ENCODE measurements around the gene SGPP1.
"Not testable (repeated sequence)": the region's sequence is repeated elsewhere in the genome, so short reads cannot be mapped to it uniquely, and the experiment has no call there.

Gene SGPP1

GRCh38 chr14:63707216-63707615 lies 20.6 kb downstream of the SGPP1 start:
- H3K4me3 ChIP-seq, result no peak overlapping the region
- no peak overlapping the region for H3K9ac ChIP-seq
- H3K27me3 ChIP-seq, result no peaks in the 10 kb centered on the region
- no peak for TF ChIP-seq Cebpa-rat (IDR thresholded peaks at IDR 0.05)
- H3K9me3 ChIP-seq, result peaks cover 5% of the 10 kb centered on the region; the same call in 1 of the 2 replicates
- no peak overlapping the region for H3K4me2 ChIP-seq
- 0 out of 2 replicates have a peak, but pooled peaks cover 4% of the 10 kb centered on the region for H3K36me3 ChIP-seq
- no peaks in the 10 kb centered on the region for H4K20me1 ChIP-seq
- no peak overlapping the region for H3K27ac ChIP-seq
- no peaks in the 10 kb centered on the region for H3K4me1 ChIP-seq

GRCh38 chr14:63705561-63706070 lies 22.2 kb downstream of the SGPP1 start:
- Histone ChIP-seq H3K27me3 (no peaks in the 10 kb centered on the region), H3K4me2 (no peak overlapping the region), H3K9me3 (no peaks in the 10 kb centered on the region), H3K36me3 (0 out of 2 replicates have a peak, but pooled peaks cover 4% of the 10 kb centered on the region), H3K9ac (no peak overlapping the region), H3K27ac (no peak overlapping the region), H3K4me3 (no peak overlapping the region), H3K4me1 (no peaks in the 10 kb centered on the region), H4K20me1 (no peaks in the 10 kb centered on the region)
- no peak for TF ChIP-seq Cebpa-rat (IDR thresholded peaks at IDR 0.05)

- not testable (repeated sequence) for H3K4me3 ChIP-seq, H3K27me3 ChIP-seq, H3K9me3 ChIP-seq, H3K4me2 ChIP-seq, H3K27ac ChIP-seq, H3K36me3 ChIP-seq, H3K4me1 ChIP-seq, H4K20me1 ChIP-seq, H3K9ac ChIP-seq
Observed at GRCh38 chr14:63702530-63702929, 25.3 kb downstream of the SGPP1 start.

GRCh38 chr14:63701606-63702299 lies 26.1 kb downstream of the SGPP1 start:
- no peaks in the 10 kb centered on the region for H4K20me1 ChIP-seq
- H3K9me3 ChIP-seq, result no peaks in the 10 kb centered on the region
- no peaks in the 10 kb centered on the region for H3K4me1 ChIP-seq
- no peak overlapping the region for H3K27ac ChIP-seq
- no peak overlapping the region for H3K4me3 ChIP-seq
- H3K27me3 ChIP-seq, result no peaks in the 10 kb centered on the region
- no peak for TF ChIP-seq Cebpa-rat (IDR thresholded peaks at IDR 0.05)
- H3K4me2 ChIP-seq, result no peak overlapping the region
- no peak overlapping the region for H3K9ac ChIP-seq
- no peaks in the 10 kb centered on the region; the same call in 1 of the 2 replicates for H3K36me3 ChIP-seq

- Histone ChIP-seq H3K27ac (no peak overlapping the region), H3K4me3 (no peak overlapping the region), H4K20me1 (no peaks in the 10 kb centered on the region), H3K9ac (no peak overlapping the region), H3K4me1 (no peaks in the 10 kb centered on the region), H3K9me3 (no peaks in the 10 kb centered on the region), H3K36me3 (peaks cover 7% of the 10 kb centered on the region; the same call in 1 of the 2 replicates), H3K4me2 (no peak overlapping the region), H3K27me3 (no peaks in the 10 kb centered on the region)
- no peak for TF ChIP-seq Cebpa-rat (IDR thresholded peaks at IDR 0.05)
Observed at GRCh38 chr14:63692310-63693020, 35.4 kb downstream of the SGPP1 start.

- Histone ChIP-seq H4K20me1 (no peaks in the 10 kb centered on the region), H3K4me3 (no peak overlapping the region), H3K4me2 (no peak overlapping the region), H3K9ac (no peak overlapping the region), H3K27me3 (no peaks in the 10 kb centered on the region), H3K36me3 (peaks cover 11% of the 10 kb centered on the region), H3K27ac (no peak overlapping the region), H3K9me3 (no peaks in the 10 kb centered on the region), H3K4me1 (no peaks in the 10 kb centered on the region)
- no peak for TF ChIP-seq Cebpa-rat (IDR thresholded peaks at IDR 0.05)
Observed at GRCh38 chr14:63689132-63689531, 38.7 kb downstream of the SGPP1 start.

- Histone ChIP-seq H3K27ac (no peak overlapping the region), H3K4me2 (no peak overlapping the region), H3K36me3 (peaks cover 4% of the 10 kb centered on the region), H3K4me3 (no peak overlapping the region), H3K9me3 (no peaks in the 10 kb centered on the region), H4K20me1 (no peaks in the 10 kb centered on the region), H3K9ac (no peak overlapping the region), H3K4me1 (no peaks in the 10 kb centered on the region), H3K27me3 (no peaks in the 10 kb centered on the region)
- no peak for TF ChIP-seq Cebpa-rat (IDR thresholded peaks at IDR 0.05)
Observed at GRCh38 chr14:63686926-63687325, 40.9 kb downstream of the SGPP1 start.

GRCh38 chr14:63685401-63685800 lies 42.5 kb downstream of the SGPP1 start:
- Histone ChIP-seq H3K27ac (no peak overlapping the region), H4K20me1 (no peaks in the 10 kb centered on the region), H3K9ac (no peak overlapping the region), H3K9me3 (no peaks in the 10 kb centered on the region), H3K4me1 (no peaks in the 10 kb centered on the region), H3K4me3 (no peak overlapping the region), H3K4me2 (no peak overlapping the region), H3K27me3 (no peaks in the 10 kb centered on the region), H3K36me3 (peaks cover 4% of the 10 kb centered on the region)
- no peak for TF ChIP-seq Cebpa-rat (IDR thresholded peaks at IDR 0.05)

- no peaks in the 10 kb centered on the region for H3K4me1 ChIP-seq
- no peak overlapping the region for H3K27ac ChIP-seq
- TF ChIP-seq Cebpa-rat (IDR thresholded peaks at IDR 0.05), result no peak
- no peaks in the 10 kb centered on the region for H3K27me3 ChIP-seq
- peaks cover 4% of the 10 kb centered on the region for H3K36me3 ChIP-seq
- H3K4me2 ChIP-seq, result no peak overlapping the region
- no peak overlapping the region for H3K9ac ChIP-seq
- H3K4me3 ChIP-seq, result no peak overlapping the region
- no peaks in the 10 kb centered on the region for H3K9me3 ChIP-seq
- H4K20me1 ChIP-seq, result no peaks in the 10 kb centered on the region
Observed at GRCh38 chr14:63682727-63683593, 44.9 kb downstream of the SGPP1 start.

Measured in BLaER1 (cell line).